ENCODE measurements around the gene SRRT.
"Not testable (repeated sequence)": the region's sequence is repeated elsewhere in the genome, so short reads cannot be mapped to it uniquely, and the experiment has no call there.

The SRRT gene

GRCh38 chr7:100874577-100875355 is at the start of gene SRRT:
SRRT (plus strand) TSS chr7:100875103; CDS start chr7:100875591, 488 bp downstream.
- DNase-seq: peak; percentile 99

GRCh38 chr7:100825215-100825671 is 49.7 kb upstream of the SRRT start:
- no peak for DNase-seq

GRCh38 chr7:100825751-100826513 is 49.0 kb upstream of the SRRT start:
- no peak for DNase-seq

- no peak for DNase-seq
These were observed 48.2 kb upstream of the SRRT start for GRCh38 chr7:100826514-100827329.

GRCh38 chr7:100827330-100828226 is 47.3 kb upstream of the SRRT start, which contains the start of gene EPHB4:
EPHB4 (minus strand) TSS chr7:100827523; CDS start chr7:100827030, 493 bp downstream.
- no peak for DNase-seq

GRCh38 chr7:100829150-100829716 is 45.7 kb upstream of the SRRT start:
- no peak for DNase-seq

- DNase-seq: peak; percentile 28
These were observed 44.5 kb upstream of the SRRT start for GRCh38 chr7:100830396-100830795.

GRCh38 chr7:100832281-100832633 is 42.6 kb upstream of the SRRT start:
- no peak for DNase-seq

GRCh38 chr7:100835903-100836811 is 38.7 kb upstream of the SRRT start:
- DNase-seq: no peak

- DNase-seq: no peak
These were observed 38.1 kb upstream of the SRRT start for GRCh38 chr7:100836812-100837098.

- DNase-seq: peak; percentile 88
These were observed 37.6 kb upstream of the SRRT start for GRCh38 chr7:100837099-100837836.

GRCh38 chr7:100839361-100839760 is 35.5 kb upstream of the SRRT start:
- DNase-seq: no peak

GRCh38 chr7:100840470-100841100 is 34.3 kb upstream of the SRRT start:
- no peak for DNase-seq

GRCh38 chr7:100847360-100847759 is 27.5 kb upstream of the SRRT start:
- DNase-seq: no peak

GRCh38 chr7:100852048-100852872 is 22.6 kb upstream of the SRRT start, which contains the start of gene SLC12A9:
SLC12A9 (plus strand) TSS chr7:100852713; CDS start chr7:100854198, 1,485 bp downstream.
- DNase-seq: peak; percentile 88

GRCh38 chr7:100854146-100854895 is 20.6 kb upstream of the SRRT start:
- DNase-seq: no peak

GRCh38 chr7:100854899-100855298 is 20.0 kb upstream of the SRRT start:
- not testable (repeated sequence) for DNase-seq

- no peak for DNase-seq
These were observed 19.4 kb upstream of the SRRT start for GRCh38 chr7:100855515-100855914.

All from activated CD4-positive, alpha-beta T cell treated with anti-CD3 and anti-CD28 coated beads, Interleukin-2, amount 50 U/mL, for 16 hours (primary cell).